WTC11 (cell line): Measurements from ENCODE around the gene PARL. TPM values are rescaled to one million over a fixed set of nuclear protein-coding genes. Genes with fewer than 3 reads are reported as not detected.

ENCODE experiments used
- ATAC-seq: fragments of 200-7000 bp; cut with Tn5 transposase; 2 replicates; pipeline ENCODE4 v1.10.0; 2021; ENCODE audit warnings: mild to moderate bottlenecking, moderate library complexity
- CTCF ChIA-PET: fragments of 300-600 bp; sonication (Branson Sonifier 250); formaldehyde crosslinking; loops from one replicate; lab custom pipeline; 2021; ENCODE audit warnings: antibody characterized with exemption; lab: Charles Lee
- POLR2A ChIA-PET: fragments of 350-600 bp; sonication (Branson Sonifier 250); formaldehyde crosslinking; loops from one replicate; lab custom pipeline; 2021; ENCODE audit warnings: antibody characterized with exemption; lab: Charles Lee
- DNase-seq: peaks from one replicate; pipeline ENCODE4 v3.0.0; 2021; ENCODE audit warnings: low spot score
- H3K27ac Mint-ChIP-seq: 2 replicates; pipeline ENCODE4 v1.8.0; 2021; ENCODE audit warnings: mixed read lengths
- H3K27me3 Mint-ChIP-seq: 2 replicates; pipeline ENCODE4 v1.8.0; 2021; ENCODE audit warnings: low read depth, mild to moderate bottlenecking, moderate library complexity, mixed read lengths
- H3K36me3 Mint-ChIP-seq: 2 replicates; pipeline ENCODE4 v1.8.0; 2021; ENCODE audit warnings: mixed read lengths
- H3K4me1 Mint-ChIP-seq: 2 replicates; pipeline ENCODE4 v1.8.0; 2022; ENCODE audit warnings: mixed read lengths
- H3K4me3 Mint-ChIP-seq: 2 replicates; pipeline ENCODE4 v1.8.0; 2021; ENCODE audit warnings: mild to moderate bottlenecking, moderate library complexity, mixed read lengths
- H3K9me3 Mint-ChIP-seq: 2 replicates; pipeline ENCODE4 v1.8.0; 2021; ENCODE audit warnings: mixed read lengths
- ATF2 ChIP-seq: sonication (generic); formaldehyde crosslinking; IDR thresholded peaks from 2 replicates; pipeline ENCODE4 v1.8.1; 2022; ENCODE audit warnings: low read depth, missing genetic modification reagents, borderline replicate concordance
- CBFB ChIP-seq: sonication (generic); formaldehyde crosslinking; IDR thresholded peaks from 2 replicates; pipeline ENCODE4 v1.8.1; 2022; ENCODE audit warnings: mild to moderate bottlenecking, low read depth, missing genetic modification reagents
- ESRRA ChIP-seq: sonication (generic); formaldehyde crosslinking; IDR thresholded peaks from 2 replicates; pipeline ENCODE4 v1.8.1; 2022; ENCODE audit warnings: mild to moderate bottlenecking, missing genetic modification reagents, borderline replicate concordance
- FOXP4 ChIP-seq: sonication (generic); formaldehyde crosslinking; IDR thresholded peaks from 2 replicates; pipeline ENCODE4 v1.8.0; 2022; ENCODE audit warnings: mild to moderate bottlenecking, missing genetic modification reagents
- JUN ChIP-seq: sonication (generic); formaldehyde crosslinking; IDR thresholded peaks from 2 replicates; pipeline ENCODE4 v1.8.0; 2023; ENCODE audit warnings: mild to moderate bottlenecking, missing genetic modification reagents
- MAX ChIP-seq: sonication (generic); formaldehyde crosslinking; IDR thresholded peaks from 2 replicates; pipeline ENCODE4 v1.8.0; 2022; ENCODE audit warnings: mild to moderate bottlenecking, missing genetic modification reagents
- MYBL2 ChIP-seq: sonication (generic); formaldehyde crosslinking; IDR thresholded peaks from 2 replicates; pipeline ENCODE4 v1.8.1; 2023; ENCODE audit warnings: mild to moderate bottlenecking, moderate library complexity, missing genetic modification reagents
- NFATC4 ChIP-seq: fragments of 250-450 bp; sonication (Bioruptor Pico); IDR thresholded peaks from 2 replicates; pipeline ENCODE4 v1.9.0; 2021; ENCODE audit warnings: mild to moderate bottlenecking
- NFE2L1 ChIP-seq: sonication (generic); formaldehyde crosslinking; IDR thresholded peaks from 2 replicates; pipeline ENCODE4 v1.8.1; 2023; ENCODE audit warnings: missing genetic modification reagents
- NR1H2 ChIP-seq: sonication (generic); formaldehyde crosslinking; IDR thresholded peaks from 2 replicates; pipeline ENCODE4 v1.9.0; 2021; ENCODE audit warnings: mild to moderate bottlenecking, moderate library complexity, missing genetic modification reagents
- NR2C2 ChIP-seq: sonication (generic); formaldehyde crosslinking; IDR thresholded peaks from 2 replicates; pipeline ENCODE4 v1.8.0; 2022; ENCODE audit warnings: mild to moderate bottlenecking, missing genetic modification reagents
- OVOL2 ChIP-seq: fragments of 250-450 bp; sonication (Bioruptor Pico); IDR thresholded peaks from 2 replicates; pipeline ENCODE4 v1.9.0; 2021; ENCODE audit warnings: mild to moderate bottlenecking, borderline replicate concordance
- SP1 ChIP-seq: sonication (generic); formaldehyde crosslinking; conservative IDR thresholded peaks from 2 replicates; pipeline ENCODE4 v1.8.1; 2022; ENCODE audit warnings: missing genetic modification reagents
- STAT6 ChIP-seq: sonication (generic); formaldehyde crosslinking; conservative IDR thresholded peaks from 2 replicates; pipeline ENCODE4 v1.8.1; 2023; ENCODE audit warnings: mild to moderate bottlenecking, low read depth, missing genetic modification reagents, moderate library complexity
- ZBTB21 ChIP-seq: sonication (generic); formaldehyde crosslinking; IDR thresholded peaks from 2 replicates; pipeline ENCODE4 v1.8.1; 2023; ENCODE audit warnings: mild to moderate bottlenecking, missing genetic modification reagents, borderline replicate concordance
- ZMAT4 ChIP-seq: fragments of 250-450 bp; sonication (Bioruptor Pico); IDR thresholded peaks from 2 replicates; pipeline ENCODE4 v1.9.0; 2021; ENCODE audit warnings: mild to moderate bottlenecking
- ZNF232 ChIP-seq: sonication (generic); formaldehyde crosslinking; IDR thresholded peaks from 2 replicates; pipeline ENCODE4 v1.8.0; 2022; ENCODE audit warnings: mild to moderate bottlenecking, missing genetic modification reagents
- ZNF263 ChIP-seq: sonication (generic); formaldehyde crosslinking; IDR thresholded peaks from 2 replicates; pipeline ENCODE4 v1.8.1; 2022; ENCODE audit warnings: low read depth, mild to moderate bottlenecking, moderate library complexity, missing genetic modification reagents
- ZNF281 ChIP-seq: sonication (generic); formaldehyde crosslinking; IDR thresholded peaks from 2 replicates; pipeline ENCODE4 v1.8.0; 2023; ENCODE audit warnings: mild to moderate bottlenecking, missing genetic modification reagents
- ZNF425 ChIP-seq: fragments of 250-450 bp; sonication (Bioruptor Pico); conservative IDR thresholded peaks from 2 replicates; pipeline ENCODE4 v1.9.0; 2021; ENCODE audit warnings: mild to moderate bottlenecking
- total RNA-seq: library from RNA; stranded (reverse); gene quantifications from 3 replicates; pipeline ENCODE4 v1.2.3, GENCODE V29; 2021

PARL gene
- total RNA-seq, 1 experiment from 2014 or later = 93.5 TPM

GRCh38 chr3:183871541-183871940 lies 13.1 kb downstream of the PARL start (continued):
- TF ChIP-seq STAT6 = no peak
- TF ChIP-seq SP1 (CRISPR knock-in tag) = no peak
- TF ChIP-seq ZNF281 = no peak
- TF ChIP-seq ZNF263 (CRISPR knock-in tag) = no peak

- Mint-ChIP-seq H3K36me3 (peaks cover 19% of the 10 kb centered on the region), H3K27me3 (no peaks in the 10 kb centered on the region), H3K4me3 (no peak overlapping the region), H3K9me3 (peaks cover 1% of the 10 kb centered on the region; the same call in 1 of the 2 replicates), H3K4me1 (no peaks in the 10 kb centered on the region), H3K27ac (no peak overlapping the region)
- ChIA-PET POLR2A (no interaction called here), CTCF (interaction anchor here (1.0 kb wide), 1 partner anchor 14 kb away, joined by 3 read pairs; the partner anchor contains the start of gene PARL)
- DNase-seq (no peak), ATAC-seq (no peak)
- no peak for TF ChIP-seq FOXP4 (CRISPR knock-in tag)
- TF ChIP-seq MYBL2 (CRISPR knock-in tag) = no peak
- no peak for TF ChIP-seq JUN (CRISPR knock-in tag)
- TF ChIP-seq STAT6 = no peak
- TF ChIP-seq NFE2L1 (CRISPR knock-in tag) = no peak
- no peak for TF ChIP-seq ATF2
- TF ChIP-seq NR1H2 = no peak
- no peak for TF ChIP-seq ZNF232 (CRISPR knock-in tag)
- no peak for TF ChIP-seq NR2C2
- TF ChIP-seq ZNF425 = no peak
- no peak for TF ChIP-seq NFATC4
- TF ChIP-seq MAX (CRISPR knock-in tag) = no peak
- TF ChIP-seq ZBTB21 (CRISPR knock-in tag) = no peak
- TF ChIP-seq ESRRA (CRISPR knock-in tag) = no peak
- no peak for TF ChIP-seq ZMAT4 (CRISPR knock-in tag)
- TF ChIP-seq OVOL2 (CRISPR knock-in tag) = no peak
- TF ChIP-seq CBFB (CRISPR knock-in tag) = no peak
Observed at GRCh38 chr3:183870563-183870962, 14.1 kb downstream of the PARL start.
